HG03159 (cell line): ENCODE results near the gene FAM120A.
"Not testable (repeated sequence)": the region's sequence is repeated elsewhere in the genome, so short reads cannot be mapped to it uniquely, and the experiment has no call there.

Experiments used
- ATAC-seq: cut with Tn5 transposase; IDR thresholded peaks from one replicate; pipeline ENCODE4 v1.9.1; 2021; ENCODE audit warnings: mild to moderate bottlenecking, moderate library complexity; ENCODE audit not compliant: unreplicated experiment

FAM120A gene

GRCh38 chr9:93505541-93506132, 54.2 kb downstream of the FAM120A start:
- no peak for ATAC-seq

DNA sequence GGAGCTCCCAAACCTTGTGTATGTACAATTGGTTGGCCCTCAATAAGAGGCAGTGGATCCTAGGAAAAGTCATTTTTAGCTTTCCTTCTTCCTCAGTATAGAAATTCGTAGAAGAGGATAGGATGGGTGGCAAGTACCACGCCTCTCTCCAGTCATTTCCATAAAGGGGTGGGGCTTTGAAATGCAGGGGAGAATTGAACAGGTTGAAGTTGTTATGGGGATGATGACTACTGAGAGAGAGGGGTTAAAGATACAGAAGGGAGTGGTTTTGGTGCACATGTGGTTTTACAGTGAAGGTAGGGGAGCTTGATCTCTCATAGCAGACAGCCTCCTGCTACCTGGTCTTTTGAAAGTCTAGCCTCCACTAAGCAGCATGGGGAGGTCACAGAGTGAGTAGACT, 56.3 kb downstream of the FAM120A start:
- no peak for ATAC-seq

GRCh38 chr9:93508207-93508606, 56.7 kb downstream of the FAM120A start:
- ATAC-seq: no peak

DNA sequence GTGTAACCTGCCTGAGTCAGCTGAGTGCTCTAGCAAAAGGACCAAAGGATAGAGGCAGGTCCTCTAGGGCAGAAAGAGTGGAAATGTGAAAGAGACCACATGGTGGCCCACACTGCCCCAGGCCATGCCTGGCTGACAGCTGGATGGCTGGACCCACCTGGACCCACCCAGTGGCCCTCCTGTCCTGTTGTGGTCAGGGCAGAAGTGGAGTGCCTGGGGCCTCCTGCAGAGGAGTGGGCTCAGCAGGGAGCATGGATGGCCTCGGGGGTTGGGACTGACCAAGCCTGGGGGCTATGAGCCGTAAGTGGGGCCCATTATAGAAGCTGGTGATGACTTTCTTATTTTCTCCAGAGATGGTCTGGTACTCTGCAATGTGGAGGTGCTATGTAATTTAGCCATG, 57.6 kb downstream of the FAM120A start:
- ATAC-seq: no peak

- no peak for ATAC-seq
Measured at GRCh38 chr9:93510041-93510440, 58.6 kb downstream of the FAM120A start.

GRCh38 chr9:93511228-93511627, 59.7 kb downstream of the FAM120A start:
- not testable (repeated sequence) for ATAC-seq

- not testable (repeated sequence) for ATAC-seq
Measured at GRCh38 chr9:93512170-93512812, 60.8 kb downstream of the FAM120A start.

DNA sequence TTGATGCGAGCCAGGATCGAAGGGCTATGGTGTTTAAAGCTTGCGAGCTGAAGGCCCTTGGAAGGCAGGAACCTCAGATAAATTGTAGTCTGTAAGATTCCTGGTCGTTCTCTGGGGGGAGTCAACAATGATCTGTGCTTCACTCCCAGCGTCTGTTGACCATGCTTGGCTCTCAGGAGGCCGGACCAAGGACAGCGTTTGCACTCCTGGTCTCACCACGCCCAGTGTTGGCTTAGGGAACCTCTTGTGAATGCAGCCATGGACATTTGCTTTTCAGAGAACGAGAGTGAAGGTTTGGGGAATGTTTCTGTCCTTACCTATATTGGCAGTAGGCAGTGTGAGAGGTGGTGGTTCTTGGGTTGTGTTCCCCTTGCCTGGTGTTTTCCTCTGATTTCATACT, 62.1 kb downstream of the FAM120A start:
- ATAC-seq: no peak

GRCh38 chr9:93517331-93517730, 65.8 kb downstream of the FAM120A start:
- ATAC-seq: no peak

GRCh38 chr9:93520523-93520922, 69.0 kb downstream of the FAM120A start:
- no peak for ATAC-seq

DNA sequence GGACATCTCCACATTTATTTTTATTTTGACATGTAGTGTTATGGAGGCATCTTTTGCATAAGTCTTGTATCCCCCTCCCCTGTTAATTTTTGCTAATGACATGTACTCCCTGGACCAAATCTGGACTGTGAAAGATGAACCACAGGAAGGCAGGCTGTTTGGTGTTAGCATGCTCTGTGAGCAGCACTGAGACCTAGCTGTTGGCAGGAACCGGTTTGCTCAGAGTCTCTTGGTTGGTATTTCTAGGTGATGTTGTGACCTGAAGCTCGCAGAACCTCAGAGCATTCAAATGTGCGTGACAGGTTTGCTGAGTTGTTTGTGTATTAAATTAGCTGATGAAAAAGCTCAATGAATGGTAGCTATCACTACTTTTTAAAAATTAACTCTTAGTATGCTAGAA, 71.3 kb downstream of the FAM120A start:
- ATAC-seq: no peak

- no peak for ATAC-seq
Measured at GRCh38 chr9:93523518-93524144, 72.1 kb downstream of the FAM120A start.

DNA sequence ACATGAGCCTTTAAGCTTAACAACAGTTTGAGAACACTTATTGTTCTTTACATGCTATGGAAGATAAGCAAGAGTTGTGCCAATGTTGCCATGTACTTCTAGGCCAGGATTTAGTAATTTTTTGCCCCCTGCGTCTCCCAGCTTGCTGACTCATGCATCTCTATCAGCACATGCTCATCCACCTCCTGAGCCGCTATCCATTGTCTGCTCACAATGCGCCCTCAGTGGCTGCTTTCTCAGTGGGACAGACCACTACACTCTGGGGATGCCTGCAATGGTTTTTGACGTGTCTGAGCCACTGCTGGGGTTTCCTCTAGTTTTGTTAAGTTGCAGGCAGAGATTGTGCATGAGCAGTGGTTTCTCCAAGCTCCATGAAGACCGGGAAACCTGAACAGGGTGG, 74.0 kb downstream of the FAM120A start:
- ATAC-seq: no peak

- ATAC-seq: no peak
Measured at GRCh38 chr9:93531374-93531773, 79.9 kb downstream of the FAM120A start.

DNA sequence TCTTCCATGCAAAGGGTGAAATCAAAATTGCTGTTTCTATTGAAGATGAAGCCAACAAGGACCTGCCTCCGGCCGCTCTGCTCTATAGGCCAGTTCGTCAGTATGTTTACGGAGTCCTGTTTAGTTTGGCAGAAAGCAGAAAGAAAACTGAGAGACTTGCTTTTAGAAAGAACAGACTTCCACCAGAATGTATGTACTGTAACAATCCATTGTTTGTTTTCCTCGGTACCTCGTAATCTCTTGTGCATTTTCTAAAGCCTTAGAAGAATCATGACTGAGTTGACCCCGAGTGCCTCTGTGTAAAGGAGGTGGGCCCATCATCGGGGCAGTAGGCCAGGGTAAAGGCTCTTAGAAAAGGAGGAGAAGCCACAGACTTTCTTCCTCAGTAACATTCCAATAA, 80.7 kb downstream of the FAM120A start:
- ATAC-seq: no peak

DNA sequence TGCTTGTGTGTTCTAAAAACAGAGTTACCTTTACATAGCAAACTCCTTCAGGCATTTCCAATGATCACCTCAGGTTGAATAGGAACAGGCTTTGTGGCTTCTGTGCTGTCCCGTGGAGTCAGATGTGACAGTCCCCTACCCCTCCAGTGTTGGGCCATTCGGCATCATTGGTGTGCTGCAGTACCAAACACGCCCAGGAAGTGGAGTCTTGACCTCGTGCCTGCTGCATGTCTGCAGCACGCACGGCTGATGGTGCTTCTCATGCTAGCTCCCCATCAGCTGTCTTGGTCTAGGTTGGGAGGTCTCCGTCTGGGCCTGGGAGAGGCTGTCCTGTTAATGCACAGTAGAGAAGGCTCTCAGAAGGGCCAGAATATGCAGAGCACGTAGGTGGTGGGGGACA, 82.4 kb downstream of the FAM120A start:
- no peak for ATAC-seq

GRCh38 chr9:93536167-93536566, 84.7 kb downstream of the FAM120A start:
- no peak for ATAC-seq

DNA sequence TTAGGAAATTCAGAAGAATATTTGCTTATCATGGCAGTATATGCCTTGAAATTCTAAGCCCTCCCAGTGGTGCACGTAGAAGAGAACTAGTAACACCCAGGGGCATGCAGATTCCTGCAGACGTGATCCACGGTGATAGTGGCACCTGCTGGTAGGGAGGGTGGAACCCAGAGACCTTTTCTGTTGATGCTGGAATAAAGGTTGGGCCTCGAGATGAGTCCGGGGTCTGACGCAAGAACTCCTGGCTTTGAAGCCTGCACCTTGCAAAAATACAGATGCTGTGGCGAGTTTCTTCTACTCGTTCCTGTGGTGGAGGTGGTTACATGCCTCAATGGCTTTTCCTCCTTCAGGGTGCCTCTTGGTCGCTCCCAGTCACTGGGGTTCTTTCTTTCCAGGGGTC, 85.4 kb downstream of the FAM120A start:
- ATAC-seq: no peak

GRCh38 chr9:93540305-93540704, 88.8 kb downstream of the FAM120A start:
- no peak for ATAC-seq

GRCh38 chr9:93541005-93541404, 89.5 kb downstream of the FAM120A start:
- ATAC-seq: no peak

GRCh38 chr9:93541581-93542349, 90.3 kb downstream of the FAM120A start:
- ATAC-seq: no peak

DNA sequence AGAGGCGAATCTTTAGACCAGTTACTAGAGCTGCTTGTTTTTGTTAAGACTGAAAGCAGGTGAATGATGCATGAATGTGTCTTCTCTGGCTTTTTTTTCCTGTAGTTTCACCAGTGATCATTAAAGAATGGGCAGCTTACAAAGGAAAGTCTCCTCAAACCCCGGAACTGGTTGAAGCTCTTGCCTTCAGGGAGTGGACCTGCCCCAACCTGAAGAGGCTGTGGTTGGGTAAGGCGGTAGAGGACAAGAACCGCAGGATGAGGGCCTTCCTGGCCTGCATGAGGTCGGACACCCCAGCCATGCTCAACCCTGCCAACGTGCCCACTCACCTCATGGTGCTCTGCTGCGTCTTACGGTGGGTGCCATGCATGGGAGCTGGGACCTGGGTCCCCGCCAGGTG, 91.6 kb downstream of the FAM120A start:
- ATAC-seq: no peak
